NCI-H187 (cell line): ENCODE results near the gene PGAP6.

Experiments used
- DNase-seq, 2 experiments: peaks; one replicate each; lab custom pipeline; 2025; lab: John Stamatoyannopoulos, UW

The PGAP6 gene

DNA sequence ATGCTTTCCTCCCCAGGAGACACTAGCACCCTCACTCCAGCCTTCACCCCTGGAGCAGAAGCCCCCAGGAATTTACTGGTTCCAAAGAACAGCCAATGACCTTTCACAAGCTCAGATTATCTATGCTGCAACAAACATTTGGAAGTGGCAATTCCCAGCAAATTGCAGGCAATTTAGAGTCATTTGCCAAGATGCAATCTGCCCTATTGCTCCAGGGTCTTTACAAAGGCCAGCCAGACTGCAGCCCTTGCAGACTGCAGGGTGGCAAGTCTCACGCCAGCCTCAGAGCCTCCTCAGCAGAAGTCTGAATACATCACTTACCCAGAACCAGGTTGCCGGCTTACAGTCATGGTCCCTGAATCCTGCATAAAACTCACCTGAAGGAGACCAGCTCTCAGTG, 51.0 kb downstream of the PGAP6 start:
- DNase-seq, result no peak

DNA sequence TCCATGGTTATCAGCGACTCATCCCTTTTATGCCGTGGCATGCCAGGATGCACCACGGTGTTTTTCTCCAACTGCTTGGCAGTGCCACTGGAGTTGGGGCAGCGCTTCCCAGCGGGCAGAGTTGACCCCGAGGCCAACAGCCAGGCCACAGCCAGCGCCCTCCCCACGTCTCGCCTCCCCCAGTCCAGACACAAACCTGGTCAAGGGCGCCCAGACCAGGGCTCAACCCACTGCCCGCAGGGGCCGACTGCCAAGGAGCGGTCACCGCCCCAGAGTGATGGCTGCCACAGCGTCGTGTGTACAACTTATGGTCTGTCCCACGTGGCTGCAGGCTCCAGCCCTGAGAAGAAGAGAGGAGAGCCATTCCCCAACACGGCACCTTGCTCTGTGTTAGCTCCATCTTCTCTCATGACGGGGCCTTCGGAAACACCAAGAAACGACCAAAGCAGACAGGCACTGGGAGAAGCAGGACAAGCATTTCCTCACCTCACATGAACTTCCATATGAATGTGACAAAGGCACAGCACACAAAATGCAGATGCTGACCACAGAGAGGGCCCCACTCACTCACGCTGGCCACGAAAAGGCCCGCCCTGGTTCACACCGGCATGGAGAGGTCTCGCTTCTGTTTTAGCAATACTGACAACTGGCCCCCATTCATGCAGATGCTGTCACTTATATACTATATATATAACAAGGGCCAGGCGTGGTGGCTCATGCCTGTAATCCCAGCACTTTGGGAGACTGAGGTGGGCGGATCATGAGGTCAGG, 56.2 kb downstream of the PGAP6 start:
- no peak for DNase-seq

DNA sequence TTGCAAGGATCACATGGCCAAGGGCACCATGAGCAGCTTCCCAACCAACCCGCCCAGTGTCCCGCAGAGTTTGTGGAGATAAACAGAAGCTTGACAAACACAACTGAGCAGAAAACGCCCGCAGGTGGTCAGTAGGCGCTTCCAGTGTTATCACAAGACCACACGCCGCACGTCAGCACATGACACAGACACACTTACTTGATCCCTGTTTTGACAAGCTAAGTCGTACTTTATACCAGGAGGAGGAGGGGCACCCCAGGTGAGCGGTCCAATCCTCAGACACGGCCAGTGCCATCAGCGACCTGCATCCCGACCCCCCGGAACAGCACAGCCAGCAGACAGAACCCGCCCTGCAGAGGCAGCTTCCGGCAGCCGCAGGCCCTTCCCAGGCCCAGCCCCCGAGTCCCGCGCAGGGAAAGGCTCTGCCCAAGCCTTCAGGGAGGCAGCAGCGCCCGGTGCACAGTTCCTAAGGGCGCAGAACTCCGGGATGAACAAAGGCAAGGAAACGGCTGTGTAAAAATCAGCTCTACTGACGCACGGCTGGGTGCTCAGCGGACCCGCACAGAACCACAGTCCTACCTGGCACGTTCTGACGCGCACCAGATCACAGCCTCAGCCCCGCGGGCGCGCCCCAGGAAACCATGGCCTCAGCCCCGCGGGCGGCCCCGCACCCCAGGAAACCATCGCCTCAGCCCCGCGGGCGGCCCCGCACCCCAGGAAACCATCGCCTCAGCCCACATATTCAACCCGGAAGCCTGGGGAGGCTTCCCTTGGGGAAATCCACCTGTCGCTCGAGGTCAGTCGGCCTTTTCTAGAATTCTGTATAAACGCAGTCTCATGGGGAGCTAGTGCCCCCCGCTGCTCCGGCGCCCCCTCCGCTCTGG, 57.1 kb downstream of the PGAP6 start:
- no peak for DNase-seq

DNA sequence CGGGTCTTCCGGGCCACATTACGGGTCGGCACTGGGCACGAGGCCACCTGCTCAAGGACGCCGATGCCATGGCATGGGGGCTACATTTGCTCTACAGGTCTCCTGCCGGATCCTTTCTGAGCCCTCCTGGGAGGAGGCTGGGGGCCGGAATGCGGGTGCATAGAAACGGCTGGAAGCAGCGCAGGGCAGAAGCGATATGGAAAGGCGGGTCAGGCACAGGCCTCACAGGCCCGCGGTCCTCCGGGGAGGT, 57.7 kb downstream of the PGAP6 start:
- no peak for DNase-seq

DNA sequence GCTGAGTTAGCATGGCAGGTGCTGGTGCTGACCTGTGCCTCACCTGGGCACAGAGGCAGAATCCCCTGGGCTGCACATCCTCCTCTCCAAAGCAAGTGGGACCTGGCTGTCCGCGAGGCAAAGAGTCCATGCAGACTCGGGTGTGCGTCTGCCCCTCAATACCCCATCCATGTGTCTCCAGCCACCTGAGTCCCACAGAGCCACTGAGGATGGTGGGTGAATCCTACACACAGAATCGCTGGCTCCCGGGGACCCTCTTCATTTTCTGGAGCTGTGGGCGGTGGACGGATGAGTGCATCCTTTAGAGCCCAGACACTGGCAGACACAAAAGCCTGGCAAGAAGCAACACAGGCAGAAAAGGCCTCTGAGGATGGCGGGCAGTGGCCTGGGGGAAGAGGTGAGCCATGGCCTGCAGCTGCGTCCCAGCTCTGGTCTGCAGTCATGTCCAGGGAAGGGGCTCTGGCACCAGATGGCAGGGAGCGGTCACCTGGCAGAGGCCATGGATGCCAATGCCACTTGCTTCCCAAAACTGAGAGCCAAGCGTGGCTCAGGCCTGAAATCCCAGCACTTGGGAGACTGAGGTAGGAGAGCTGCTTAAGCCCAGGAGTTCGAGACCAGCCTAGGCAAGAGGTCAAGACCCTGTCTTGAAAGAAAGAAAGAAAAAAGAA, 59.2 kb downstream of the PGAP6 start:
- no peak for DNase-seq

DNA sequence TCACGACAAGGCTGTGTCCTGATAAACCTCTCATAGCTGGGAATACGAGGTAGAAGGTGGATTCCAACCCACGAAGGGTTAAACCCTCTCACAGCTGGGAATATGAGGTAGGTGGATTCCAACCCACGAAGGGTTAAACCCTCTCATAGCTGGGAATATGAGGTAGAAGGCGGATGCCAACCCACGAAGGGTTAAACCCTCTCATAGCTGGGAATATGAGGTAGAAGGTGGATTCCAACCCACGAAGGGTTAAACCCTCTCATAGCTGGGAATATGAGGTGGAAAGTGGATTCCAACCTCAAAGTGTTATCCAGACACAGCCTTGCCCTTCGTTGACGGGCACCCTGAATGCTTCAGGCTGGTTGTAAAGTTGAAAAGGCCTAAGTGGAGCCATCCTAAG, 60.2 kb downstream of the PGAP6 start:
- no peak for DNase-seq
